Neural progenitor cell (in vitro differentiated cells): Measurements from ENCODE around the gene NOMO2.
"Not testable (repeated sequence)": the region's sequence is repeated elsewhere in the genome, so short reads cannot be mapped to it uniquely, and the experiment has no call there.

Experiments used
- CTCF ChIP-seq: fragments of 200-600 bp; sonication (generic); IDR thresholded peaks from 2 replicates; pipeline ENCODE4 v1.5.1; 2017; ENCODE audit warnings: antibody characterized with exemption, mild to moderate bottlenecking
- EZH2 ChIP-seq: fragments of 200-600 bp; sonication (generic); IDR thresholded peaks from 2 replicates; pipeline ENCODE4 v1.6.1; 2017; ENCODE audit warnings: antibody characterized with exemption, mild to moderate bottlenecking, moderate library complexity
- EZH2phosphoT487 ChIP-seq: fragments of 200-600 bp; sonication (generic); IDR thresholded peaks from 2 replicates; pipeline ENCODE4 v1.6.1; 2017; ENCODE audit warnings: antibody characterized with exemption

GRCh38 chr16:18436025-18436424 is 125.9 kb downstream of the NOMO2 start:
- TF ChIP-seq CTCF, EZH2, EZH2phosphoT487: not testable (repeated sequence)
